Measurements from ENCODE around the gene YWHAE.
"Not testable (repeated sequence)": the region's sequence is repeated elsewhere in the genome, so short reads cannot be mapped to it uniquely, and the experiment has no call there.

The YWHAE gene

GRCh38 chr17:1365445-1366039, 34.5 kb downstream of the YWHAE start:
- Histone ChIP-seq H3K9ac (ENCODE audit: low read length) (no peak overlapping the region), H3K9me3 (ENCODE audit: control insufficient read depth, low read length) (no peaks in the 10 kb centered on the region), H3K36me3 (ENCODE audit: control insufficient read depth, insufficient read depth, low read length) (peaks cover 13% of the 10 kb centered on the region), H3K4me1 (ENCODE audit: control insufficient read depth, insufficient read depth, low read length) (peaks cover 22% of the 10 kb centered on the region), H3K4me3 (ENCODE audit: low read length) (no peak overlapping the region), H3K27me3 (ENCODE audit: control insufficient read depth, insufficient read depth, low read length) (no peaks in the 10 kb centered on the region)

- Histone ChIP-seq H3K9me3 (ENCODE audit: control insufficient read depth, low read length) (no peaks in the 10 kb centered on the region), H3K9ac (ENCODE audit: low read length) (no peak overlapping the region), H3K4me1 (ENCODE audit: control insufficient read depth, insufficient read depth, low read length) (peaks cover 22% of the 10 kb centered on the region), H3K36me3 (ENCODE audit: control insufficient read depth, insufficient read depth, low read length) (peaks cover 13% of the 10 kb centered on the region), H3K4me3 (ENCODE audit: low read length) (no peak overlapping the region), H3K27me3 (ENCODE audit: control insufficient read depth, insufficient read depth, low read length) (no peaks in the 10 kb centered on the region)
Observed at GRCh38 chr17:1362964-1363363, 37.1 kb downstream of the YWHAE start.

- Histone ChIP-seq H3K36me3 (ENCODE audit: control insufficient read depth, insufficient read depth, low read length) (peaks cover 13% of the 10 kb centered on the region), H3K9ac (ENCODE audit: low read length) (no peak overlapping the region), H3K4me1 (ENCODE audit: control insufficient read depth, insufficient read depth, low read length) (peaks cover 18% of the 10 kb centered on the region), H3K27me3 (ENCODE audit: control insufficient read depth, insufficient read depth, low read length) (no peaks in the 10 kb centered on the region), H3K9me3 (ENCODE audit: control insufficient read depth, low read length) (no peaks in the 10 kb centered on the region), H3K4me3 (ENCODE audit: low read length) (no peak overlapping the region)
Observed at GRCh38 chr17:1362065-1362848, 37.8 kb downstream of the YWHAE start.

GRCh38 chr17:1360975-1361374, 39.0 kb downstream of the YWHAE start:
- H3K27me3 ChIP-seq (ENCODE audit: control insufficient read depth, insufficient read depth, low read length) = no peaks in the 10 kb centered on the region
- H3K9me3 ChIP-seq (ENCODE audit: control insufficient read depth, low read length) = no peaks in the 10 kb centered on the region
- H3K36me3 ChIP-seq (ENCODE audit: control insufficient read depth, insufficient read depth, low read length) = peaks cover 13% of the 10 kb centered on the region
- H3K4me1 ChIP-seq (ENCODE audit: control insufficient read depth, insufficient read depth, low read length) = peaks cover 14% of the 10 kb centered on the region
- H3K9ac ChIP-seq (ENCODE audit: low read length) = no peak overlapping the region
- no peak overlapping the region for H3K4me3 ChIP-seq (ENCODE audit: low read length)

DNA sequence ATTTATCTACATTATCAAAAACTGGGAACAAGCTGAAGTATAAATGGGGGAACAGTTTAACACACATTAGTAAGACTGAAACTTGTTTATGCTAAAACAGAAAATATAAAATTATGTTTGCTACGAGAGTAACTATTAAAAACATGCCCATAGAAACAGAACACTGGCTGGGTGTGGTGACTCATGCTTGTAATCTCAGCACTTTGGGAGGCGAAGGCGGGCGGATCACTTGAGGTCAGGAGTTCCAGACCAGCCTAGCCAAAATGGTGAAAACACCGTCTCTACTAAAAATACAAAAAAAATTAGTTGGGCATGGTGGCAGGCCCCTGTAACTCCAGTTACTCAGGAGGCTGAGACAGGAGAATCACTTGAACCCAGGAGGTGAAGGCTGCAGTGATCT, 39.7 kb downstream of the YWHAE start:
- peaks cover 13% of the 10 kb centered on the region for H3K36me3 ChIP-seq (ENCODE audit: control insufficient read depth, insufficient read depth, low read length)

DNA sequence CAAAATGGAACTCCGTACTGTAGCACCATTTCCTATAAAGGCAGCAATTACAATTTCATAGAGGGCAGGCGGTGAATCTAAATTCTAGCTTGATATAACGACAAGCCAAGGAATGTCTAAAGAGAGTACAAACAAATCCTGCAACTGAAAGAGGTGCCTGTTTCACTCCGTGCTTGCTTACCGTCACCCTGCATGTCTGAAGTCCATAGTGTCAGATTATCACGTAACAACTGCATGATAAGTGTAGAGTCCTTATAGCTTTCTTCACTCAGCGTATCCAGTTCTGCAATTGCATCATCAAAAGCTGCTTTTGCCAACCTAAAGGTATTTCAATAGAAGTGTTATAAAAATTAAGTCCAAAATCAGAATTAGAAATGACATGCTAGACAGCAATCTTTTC, 46.0 kb downstream of the YWHAE start:
- Histone ChIP-seq H3K36me3 (ENCODE audit: control insufficient read depth, insufficient read depth, low read length) (no peaks in the 10 kb centered on the region), H3K9ac (ENCODE audit: low read length) (no peak overlapping the region), H3K4me1 (ENCODE audit: control insufficient read depth, insufficient read depth, low read length) (peaks cover 2% of the 10 kb centered on the region)

More for the DNA sequence above, 39.7 kb downstream of the YWHAE start:
- not testable (repeated sequence) for H3K4me3 ChIP-seq (ENCODE audit: low read length); H3K4me1 ChIP-seq (ENCODE audit: control insufficient read depth, insufficient read depth, low read length); H3K9ac ChIP-seq (ENCODE audit: low read length); H3K9me3 ChIP-seq (ENCODE audit: control insufficient read depth, low read length); H3K27me3 ChIP-seq (ENCODE audit: control insufficient read depth, insufficient read depth, low read length)

GRCh38 chr17:1352530-1352929, 47.5 kb downstream of the YWHAE start:
- H3K36me3 ChIP-seq (ENCODE audit: control insufficient read depth, insufficient read depth, low read length); H3K9ac ChIP-seq (ENCODE audit: low read length): not testable (repeated sequence)

More for the DNA sequence above, 46.0 kb downstream of the YWHAE start:
- H3K4me3 ChIP-seq (ENCODE audit: low read length) = no peak overlapping the region
- no peaks in the 10 kb centered on the region for H3K9me3 ChIP-seq (ENCODE audit: control insufficient read depth, low read length)
- no peaks in the 10 kb centered on the region for H3K27me3 ChIP-seq (ENCODE audit: control insufficient read depth, insufficient read depth, low read length)

DNA sequence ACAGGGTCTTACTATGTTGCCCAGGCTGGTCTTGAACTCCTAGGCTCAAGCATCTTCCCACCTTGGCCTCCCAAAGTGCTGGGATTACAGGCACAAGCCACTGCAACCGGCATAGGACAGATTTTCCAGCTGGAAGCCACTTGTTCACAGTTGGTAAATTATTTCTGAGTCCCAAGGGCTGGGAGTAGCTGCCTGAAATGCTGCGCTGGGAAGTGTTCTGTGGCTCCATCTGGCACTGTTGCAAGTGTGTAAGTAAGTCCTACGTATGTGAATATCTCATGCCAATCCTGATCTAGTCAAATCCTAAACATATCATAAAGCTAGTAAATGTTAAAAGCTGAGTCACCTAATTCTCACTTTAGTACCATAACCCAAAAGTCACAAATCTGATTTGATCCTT, 48.1 kb downstream of the YWHAE start:
- Histone ChIP-seq H3K9me3 (ENCODE audit: control insufficient read depth, low read length) (no peaks in the 10 kb centered on the region), H3K4me3 (ENCODE audit: low read length) (no peak overlapping the region), H3K36me3 (ENCODE audit: control insufficient read depth, insufficient read depth, low read length) (no peaks in the 10 kb centered on the region), H3K9ac (ENCODE audit: low read length) (no peak overlapping the region), H3K27me3 (ENCODE audit: control insufficient read depth, insufficient read depth, low read length) (no peaks in the 10 kb centered on the region), H3K4me1 (ENCODE audit: control insufficient read depth, insufficient read depth, low read length) (peaks cover 5% of the 10 kb centered on the region)

More at GRCh38 chr17:1352530-1352929, 47.5 kb downstream of the YWHAE start:
- not testable (repeated sequence) for H3K4me1 ChIP-seq (ENCODE audit: control insufficient read depth, insufficient read depth, low read length); H3K27me3 ChIP-seq (ENCODE audit: control insufficient read depth, insufficient read depth, low read length); H3K4me3 ChIP-seq (ENCODE audit: low read length); H3K9me3 ChIP-seq (ENCODE audit: control insufficient read depth, low read length)

- Histone ChIP-seq H3K4me3 (ENCODE audit: low read length) (no peak overlapping the region), H3K36me3 (ENCODE audit: control insufficient read depth, insufficient read depth, low read length) (no peaks in the 10 kb centered on the region)
Observed at GRCh38 chr17:1351275-1351674, 48.7 kb downstream of the YWHAE start.

DNA sequence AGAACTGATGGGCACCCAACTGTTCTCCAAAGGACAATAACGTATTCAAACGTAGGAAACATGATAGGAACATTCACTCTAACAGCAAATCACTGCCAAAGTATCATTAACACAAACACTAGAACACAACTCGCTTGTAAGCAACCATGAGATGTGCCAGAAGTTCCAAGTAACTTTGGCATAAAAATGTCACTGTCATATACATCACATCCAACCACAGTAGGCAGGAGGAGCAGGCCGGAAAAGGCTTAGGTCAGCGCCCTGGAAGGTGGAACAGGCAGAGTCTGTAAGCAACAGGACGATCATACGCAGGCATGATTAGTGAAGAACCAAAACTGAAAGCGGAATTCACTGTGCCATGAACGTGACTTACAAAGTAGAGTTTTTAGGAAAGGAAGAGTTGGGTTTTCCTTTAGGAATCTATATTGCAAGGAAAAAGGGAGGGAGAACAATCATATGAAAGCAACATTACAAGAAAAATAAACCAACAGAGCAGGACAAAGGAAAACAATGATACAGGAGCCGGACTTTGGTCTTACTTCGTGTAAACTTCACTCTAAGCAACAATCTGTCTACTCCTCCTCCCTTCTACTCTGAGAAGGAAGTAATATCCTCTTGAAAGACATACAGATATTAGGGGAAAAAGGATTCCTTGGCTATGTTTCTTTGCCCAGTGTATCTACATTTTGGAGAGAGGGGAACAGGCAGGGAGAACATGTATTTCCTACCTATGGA, 52.3 kb downstream of the YWHAE start:
- Histone ChIP-seq H3K36me3 (ENCODE audit: control insufficient read depth, insufficient read depth, low read length) (no peaks in the 10 kb centered on the region), H3K9me3 (ENCODE audit: control insufficient read depth, low read length) (no peaks in the 10 kb centered on the region), H3K4me1 (ENCODE audit: control insufficient read depth, insufficient read depth, low read length) (peaks cover 10% of the 10 kb centered on the region), H3K4me3 (ENCODE audit: low read length) (no peak overlapping the region), H3K27me3 (ENCODE audit: control insufficient read depth, insufficient read depth, low read length) (no peaks in the 10 kb centered on the region), H3K9ac (ENCODE audit: low read length) (peak overlapping the region; percentile 38)

More at GRCh38 chr17:1351275-1351674, 48.7 kb downstream of the YWHAE start:
- H3K27me3 ChIP-seq (ENCODE audit: control insufficient read depth, insufficient read depth, low read length) = no peaks in the 10 kb centered on the region
- peaks cover 9% of the 10 kb centered on the region for H3K4me1 ChIP-seq (ENCODE audit: control insufficient read depth, insufficient read depth, low read length)
- H3K9me3 ChIP-seq (ENCODE audit: control insufficient read depth, low read length) = no peaks in the 10 kb centered on the region
- H3K9ac ChIP-seq (ENCODE audit: low read length) = no peak overlapping the region

DNA sequence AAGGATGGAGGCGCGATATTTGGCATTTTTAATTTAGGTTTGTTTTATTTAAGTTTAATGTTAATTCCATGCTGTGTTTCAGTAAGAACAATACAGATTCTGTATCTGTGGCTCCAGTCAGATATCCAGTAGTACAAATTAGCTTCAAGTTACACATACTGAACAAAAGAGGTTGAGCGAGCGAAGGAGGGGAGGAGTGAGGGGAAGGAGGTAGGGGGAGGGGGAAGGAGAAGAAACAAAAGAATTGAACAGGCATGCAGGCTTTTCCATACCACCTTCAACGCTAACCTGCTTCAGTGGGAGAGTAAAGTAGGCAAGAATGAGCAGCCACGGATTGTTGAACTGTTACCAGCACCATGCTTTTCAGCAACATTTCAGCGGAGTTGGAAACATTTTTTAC, 55.5 kb downstream of the YWHAE start:
- no peak overlapping the region for H3K4me3 ChIP-seq (ENCODE audit: low read length)
- no peaks in the 10 kb centered on the region for H3K36me3 ChIP-seq (ENCODE audit: control insufficient read depth, insufficient read depth, low read length)
- no peaks in the 10 kb centered on the region for H3K9me3 ChIP-seq (ENCODE audit: control insufficient read depth, low read length)
- peaks cover 10% of the 10 kb centered on the region for H3K4me1 ChIP-seq (ENCODE audit: control insufficient read depth, insufficient read depth, low read length)
- H3K27me3 ChIP-seq (ENCODE audit: control insufficient read depth, insufficient read depth, low read length) = no peaks in the 10 kb centered on the region
- H3K9ac ChIP-seq (ENCODE audit: low read length) = no peak overlapping the region

- no peak overlapping the region for H3K9ac ChIP-seq (ENCODE audit: low read length)
- no peaks in the 10 kb centered on the region for H3K9me3 ChIP-seq (ENCODE audit: control insufficient read depth, low read length)
- no peaks in the 10 kb centered on the region for H3K36me3 ChIP-seq (ENCODE audit: control insufficient read depth, insufficient read depth, low read length)
- H3K4me1 ChIP-seq (ENCODE audit: control insufficient read depth, insufficient read depth, low read length) = peaks cover 5% of the 10 kb centered on the region
- H3K27me3 ChIP-seq (ENCODE audit: control insufficient read depth, insufficient read depth, low read length) = no peaks in the 10 kb centered on the region
- no peak overlapping the region for H3K4me3 ChIP-seq (ENCODE audit: low read length)
Observed at GRCh38 chr17:1343554-1343953, 56.5 kb downstream of the YWHAE start.

All from mucosa of stomach (tissue), 1 donor.